HG03354 (cell line): ENCODE results near the gene DMKN.
A peak's percentile ranks its signal among the peaks of the same experiment; 100 is the strongest.

Source experiments
- ATAC-seq: cut with Tn5 transposase; IDR thresholded peaks from one replicate; pipeline ENCODE4 v1.9.1; 2021; ENCODE audit warnings: mild to moderate bottlenecking; ENCODE audit not compliant: unreplicated experiment, poor library complexity, severe bottlenecking

The DMKN gene

GRCh38 chr19:35507561-35507960 lies 5.9 kb downstream of the DMKN start:
- ATAC-seq = no peak

- ATAC-seq = no peak
These were observed 7.4 kb downstream of the DMKN start for GRCh38 chr19:35506011-35506410.

GRCh38 chr19:35502751-35503150 lies 10.7 kb downstream of the DMKN start:
- no peak for ATAC-seq

DNA sequence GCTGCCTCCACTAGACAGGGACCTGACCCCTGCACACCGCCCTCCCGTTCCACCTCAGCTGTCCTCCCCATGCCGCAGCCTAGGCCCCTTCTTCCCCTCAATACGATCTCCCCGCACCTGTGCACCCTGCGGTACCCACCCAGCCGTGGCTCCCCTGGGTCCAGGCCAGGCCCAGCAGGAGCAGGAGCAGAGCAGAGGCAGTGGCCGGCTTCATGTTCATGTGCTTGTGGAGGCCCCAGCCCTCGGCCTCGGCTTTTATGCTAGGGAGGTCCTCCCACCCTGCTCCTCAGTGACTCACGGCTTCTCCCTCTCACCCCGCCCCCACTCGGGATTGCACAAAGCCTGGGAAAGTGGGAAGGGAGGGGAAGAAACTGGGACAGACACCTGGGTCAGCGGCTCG lies 11.8 kb downstream of the DMKN start:
- no peak for ATAC-seq

GRCh38 chr19:35500611-35501010 lies 12.8 kb downstream of the DMKN start:
- ATAC-seq = no peak

- ATAC-seq = no peak
These were observed 14.4 kb downstream of the DMKN start for GRCh38 chr19:35498984-35499527.

GRCh38 chr19:35498220-35498619 lies 15.2 kb downstream of the DMKN start:
- ATAC-seq = no peak

- no peak for ATAC-seq
These were observed 16.0 kb downstream of the DMKN start for GRCh38 chr19:35497406-35497805.

- ATAC-seq = peak; percentile 48
These were observed 18.1 kb downstream of the DMKN start for GRCh38 chr19:35495107-35496064.

- no peak for ATAC-seq
These were observed 19.5 kb downstream of the DMKN start for GRCh38 chr19:35493971-35494370.

DNA sequence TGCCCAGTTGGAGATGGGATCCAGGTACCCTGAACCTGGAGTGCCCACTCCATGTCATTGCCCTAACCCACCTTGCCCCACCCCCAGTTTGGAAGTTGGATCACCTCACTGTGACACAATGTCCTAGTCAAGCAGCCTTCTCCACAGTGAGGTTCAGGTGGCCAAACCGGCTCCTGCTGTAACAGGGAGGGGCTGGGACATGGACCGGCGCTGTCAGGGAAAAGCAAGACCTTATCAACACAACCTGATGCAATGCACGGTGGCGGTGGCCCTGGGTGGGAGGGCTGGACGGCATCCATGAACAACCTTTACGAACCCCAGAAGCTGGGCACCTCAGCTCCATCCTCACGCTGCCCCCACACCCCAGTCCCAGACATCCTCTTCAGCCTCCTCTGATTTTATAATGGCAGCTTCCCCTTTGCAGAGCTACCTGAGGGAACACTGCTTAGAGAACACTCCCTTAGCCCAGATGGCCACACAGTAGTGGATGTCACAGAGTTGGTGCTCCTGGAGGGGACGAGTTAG lies 21.6 kb downstream of the DMKN start:
- no peak for ATAC-seq

GRCh38 chr19:35490364-35490763 lies 23.1 kb downstream of the DMKN start, which contains the start of gene KRTDAP:
KRTDAP (minus strand) TSS chr19:35490464; CDS start chr19:35490442, 22 bp downstream.
- no peak for ATAC-seq

GRCh38 chr19:35488677-35489076 lies 24.8 kb downstream of the DMKN start:
- no peak for ATAC-seq

GRCh38 chr19:35487656-35488182 lies 25.7 kb downstream of the DMKN start:
- ATAC-seq = no peak

DNA sequence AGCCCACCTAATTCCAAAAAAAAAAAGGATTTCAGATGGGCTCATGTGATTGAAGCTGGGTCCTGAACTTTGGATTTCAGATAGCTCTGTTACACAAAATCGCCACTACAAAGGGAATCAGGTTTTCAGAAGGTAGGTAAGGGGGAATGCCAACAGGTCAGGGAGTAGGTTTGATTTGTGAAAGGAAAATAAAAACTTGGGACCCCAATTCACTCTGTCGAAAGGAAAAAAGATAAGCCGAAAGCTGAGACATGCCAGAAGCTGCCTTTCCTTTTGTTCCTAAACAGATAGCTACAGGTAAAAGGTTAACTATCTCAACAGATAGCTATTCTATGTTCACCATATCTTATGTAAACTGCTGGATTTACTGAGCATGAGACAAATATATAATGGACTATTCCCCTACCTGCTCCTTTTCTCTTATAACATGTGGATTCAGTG lies 27.2 kb downstream of the DMKN start:
- no peak for ATAC-seq

DNA sequence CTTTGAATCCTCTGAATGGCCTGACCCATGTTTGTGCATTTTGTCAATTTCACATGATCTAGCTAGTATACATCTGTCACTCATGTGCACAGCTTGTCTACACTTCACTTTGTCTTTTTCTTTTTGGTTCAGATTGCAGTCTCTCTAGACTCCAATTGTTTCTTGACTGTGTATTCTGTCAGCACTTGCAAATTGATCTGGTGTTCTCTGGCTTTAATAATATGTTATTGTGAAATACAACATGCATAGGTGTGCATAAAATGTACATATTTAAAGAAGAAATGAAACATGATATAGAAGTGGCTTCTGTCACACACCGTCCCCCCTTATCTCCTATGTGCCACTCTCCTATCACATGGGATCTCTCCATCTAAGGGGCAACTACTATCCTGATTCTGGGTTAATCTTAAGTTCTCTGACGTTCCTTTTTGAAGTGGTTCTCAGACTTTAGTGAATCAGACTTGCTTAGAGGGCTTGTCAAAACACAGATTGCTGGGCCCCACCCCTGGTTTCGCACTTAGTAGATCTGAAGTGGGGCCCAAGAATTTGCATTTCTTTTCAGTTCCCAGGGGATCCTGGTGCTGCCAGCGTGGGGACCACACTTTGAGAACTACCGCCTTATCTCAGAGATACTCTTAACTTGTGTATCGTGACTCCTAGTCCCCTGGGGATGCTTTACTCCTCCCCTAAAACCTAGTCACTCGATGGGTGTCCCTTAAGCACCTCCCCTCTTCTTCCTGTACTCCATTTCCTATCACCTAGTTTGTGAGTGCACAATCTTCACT lies 29.0 kb downstream of the DMKN start:
- peak; percentile 79 for ATAC-seq

GRCh38 chr19:35483089-35483488 lies 30.4 kb downstream of the DMKN start:
- no peak for ATAC-seq

- ATAC-seq = no peak
These were observed 34.4 kb downstream of the DMKN start for GRCh38 chr19:35478794-35479677.

- no peak for ATAC-seq
These were observed 37.3 kb downstream of the DMKN start for GRCh38 chr19:35476149-35476548.
